Gastrocnemius medialis (tissue), 4 donors: Measurements from ENCODE around the gene ABI3. TPM values are rescaled to one million over a fixed set of nuclear protein-coding genes. Genes with fewer than 3 reads are reported as not detected.

ENCODE experiments used
- ATAC-seq, 2 donors: fragments of 150-250 bp; one replicate each; pipeline ENCODE4 v1.9.1; 2016
- DNase-seq, 2 donors: peaks; one replicate each; pipeline ENCODE4 v3.0.0-alpha.2; 2019
- H3K27ac ChIP-seq, 4 donors: fragments of 200-600 bp; sonication (generic); 1 replicate in 1 of 4; 2 replicates in 3 of 4; pipeline ENCODE4 v1.5.1; 2016 to 2018; ENCODE audit warnings: mild to moderate bottlenecking in 2 of 4, moderate library complexity in 1 of 4
- H3K27me3 ChIP-seq, 3 donors: fragments of 200-600 bp; sonication (generic) in 2 of 3; 1 replicate in 1 of 3; 2 replicates in 2 of 3; pipeline versions ENCODE4 v1.5.1 to v1.6.0; 2016 to 2019; ENCODE audit warnings: mild to moderate bottlenecking in 1 of 3, moderate library complexity in 1 of 3
- H3K36me3 ChIP-seq, 2 donors: fragments of 200-600 bp; sonication (generic) in 1 of 2; one replicate each; pipeline ENCODE4 v1.5.1; 2017 to 2018
- H3K4me1 ChIP-seq, 2 donors: fragments of 200-600 bp; sonication (generic) in 1 of 2; one replicate each; pipeline ENCODE4 v1.5.1; 2016 to 2017; ENCODE audit warnings: mild to moderate bottlenecking in 2 of 2
- H3K4me3 ChIP-seq, 4 donors: fragments of 200-600 bp; sonication (generic) in 3 of 4; 1 replicate in 1 of 4; 2 replicates in 3 of 4; pipeline ENCODE4 v1.5.1; 2016 to 2019; ENCODE audit warnings: mild to moderate bottlenecking in 2 of 4
- H3K9me3 ChIP-seq, 3 donors: fragments of 200-600 bp; sonication (generic) in 2 of 3; 1 replicate in 1 of 3; 2 replicates in 2 of 3; pipeline ENCODE4 v1.5.1; 2016 to 2019
- POLR2A ChIP-seq, 2 donors: fragments of 450-650 bp; IDR thresholded peaks; one replicate each; pipeline ENCODE4 v1.6.1; 2017; ENCODE audit warnings: antibody characterized with exemption in 2 of 2, mild to moderate bottlenecking in 2 of 2, moderate library complexity in 2 of 2
- in situ Hi-C, 4 donors: fragments of 200-750 bp; cut with MboI; loops; one replicate each; pipeline versions ENCODE4 v1.15.0 to v1.8.0; 2017; ENCODE audit warnings: low sequenced_read_pairs in 4 of 4
- intact Hi-C: fragments of 100-400 bp; cut with DNase I; formaldehyde crosslinking; loops from one replicate; pipeline ENCODE4 v1.15.1; 2023; ENCODE audit warnings: low total_unique reads
- total RNA-seq, 4 donors: library from RNA; depleted of rRNA; stranded (reverse); fragments of >200 nt; gene quantifications; one replicate each; pipeline versions ENCODE4 v1.1.0 to v1.2.3, GENCODE V29; 2016
- TF ChIP-seq, protein P1 (sequence below), 5 experiments: fragments of 450-650 bp in 3 of 5; fragments of 200-600 bp in 2 of 5; sonication (generic) in 2 of 5; IDR thresholded peaks in 4 of 5; conservative IDR thresholded peaks in 1 of 5; 1 replicate in 4 of 5; 2 replicates in 1 of 5; pipeline ENCODE4 v1.5.1; 2016 to 2019; ENCODE audit warnings: antibody characterized with exemption in 5 of 5, mild to moderate bottlenecking in 3 of 5, moderate library complexity in 3 of 5

The ABI3 gene
- total RNA-seq, 4 donors from 2014 or later, result 1.2 to 2.6 (median 2.4) TPM

DNA sequence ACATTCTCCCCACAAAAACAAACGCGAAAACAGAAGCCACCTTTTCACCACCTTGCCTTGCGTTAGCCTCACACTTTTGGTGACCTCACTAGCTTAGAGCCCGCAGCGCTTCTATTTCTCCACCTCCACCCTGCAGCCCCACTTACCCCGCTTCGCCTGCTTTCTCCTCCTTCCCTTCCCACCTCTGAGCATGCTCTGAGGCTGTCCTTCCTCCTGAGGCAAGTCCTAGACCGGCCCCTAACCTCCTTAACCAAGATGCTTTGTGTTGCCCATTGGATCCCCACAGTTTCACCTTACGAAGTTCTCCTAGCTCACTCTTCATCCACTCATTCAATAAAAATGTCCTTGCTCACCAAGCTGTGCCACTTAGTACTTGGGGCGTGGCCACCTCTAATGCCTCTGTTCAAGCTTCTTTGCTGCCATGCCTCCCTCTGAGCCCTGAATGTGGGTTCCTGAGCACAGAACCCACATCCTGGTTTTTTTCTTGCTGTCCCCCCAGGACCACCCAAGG is 1.4 kb upstream of the ABI3 start:
- in situ Hi-C loops (no loop called here), intact Hi-C loops (no loop called here)
- H3K9me3 ChIP-seq, result no peaks in the 10 kb centered on the region
- H3K27me3 ChIP-seq, result peaks cover 20 to 30% (median 22%) of the 10 kb centered on the region in 3 donors
- H3K36me3 ChIP-seq, result no peaks in the 10 kb centered on the region
- H3K27ac ChIP-seq, result peak overlapping the region in 1 of 4 donors; percentile 35
- ATAC-seq, result no peak
- DNase-seq, result no peak
- TF ChIP-seq POLR2A (IDR thresholded peaks at IDR 0.05), result no peak
- TF ChIP-seq, protein P1, sequence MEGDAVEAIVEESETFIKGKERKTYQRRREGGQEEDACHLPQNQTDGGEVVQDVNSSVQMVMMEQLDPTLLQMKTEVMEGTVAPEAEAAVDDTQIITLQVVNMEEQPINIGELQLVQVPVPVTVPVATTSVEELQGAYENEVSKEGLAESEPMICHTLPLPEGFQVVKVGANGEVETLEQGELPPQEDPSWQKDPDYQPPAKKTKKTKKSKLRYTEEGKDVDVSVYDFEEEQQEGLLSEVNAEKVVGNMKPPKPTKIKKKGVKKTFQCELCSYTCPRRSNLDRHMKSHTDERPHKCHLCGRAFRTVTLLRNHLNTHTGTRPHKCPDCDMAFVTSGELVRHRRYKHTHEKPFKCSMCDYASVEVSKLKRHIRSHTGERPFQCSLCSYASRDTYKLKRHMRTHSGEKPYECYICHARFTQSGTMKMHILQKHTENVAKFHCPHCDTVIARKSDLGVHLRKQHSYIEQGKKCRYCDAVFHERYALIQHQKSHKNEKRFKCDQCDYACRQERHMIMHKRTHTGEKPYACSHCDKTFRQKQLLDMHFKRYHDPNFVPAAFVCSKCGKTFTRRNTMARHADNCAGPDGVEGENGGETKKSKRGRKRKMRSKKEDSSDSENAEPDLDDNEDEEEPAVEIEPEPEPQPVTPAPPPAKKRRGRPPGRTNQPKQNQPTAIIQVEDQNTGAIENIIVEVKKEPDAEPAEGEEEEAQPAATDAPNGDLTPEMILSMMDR (IDR thresholded peaks at IDR 0.05 in 4 of 5, conservative IDR thresholded peaks at IDR 0.05 in 1 of 5), result no peak
- H3K4me1 ChIP-seq, result no peaks in the 10 kb centered on the region
- H3K4me3 ChIP-seq, result no peak overlapping the region

DNA sequence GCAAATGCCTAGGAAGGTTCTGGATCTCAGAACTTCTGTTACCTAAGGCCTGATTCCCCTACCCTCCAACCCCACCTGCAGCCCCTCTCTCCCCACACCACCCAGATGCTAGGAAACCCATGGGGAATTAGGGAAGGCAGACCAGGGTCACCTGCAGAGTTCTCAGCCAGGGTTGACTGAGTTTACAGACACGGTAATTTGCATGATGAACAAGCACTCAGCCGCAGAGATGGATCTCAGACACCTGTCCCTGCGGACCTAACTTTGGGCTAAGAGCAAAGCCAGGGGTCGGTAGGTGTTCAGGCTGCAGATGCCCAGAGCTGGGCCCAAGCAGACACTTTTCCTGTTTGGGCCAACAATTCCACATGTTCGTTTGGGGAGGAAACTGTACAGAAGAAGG is 2.9 kb downstream of the ABI3 start:
- peaks cover 24 to 25% (median 25%) of the 10 kb centered on the region in 3 donors for H3K27me3 ChIP-seq
- DNase-seq (no peak), ATAC-seq (no peak)
- in situ Hi-C loops, result no loop called here
- TF ChIP-seq, protein P1 (IDR thresholded peaks at IDR 0.05 in 4 of 5, conservative IDR thresholded peaks at IDR 0.05 in 1 of 5), result no peak
- TF ChIP-seq POLR2A (IDR thresholded peaks at IDR 0.05), result no peak
- peaks cover 0 to 6% of the 10 kb centered on the region in 2 donors for H3K4me1 ChIP-seq
- intact Hi-C loops, result no loop called here
- no peak overlapping the region for H3K4me3 ChIP-seq
- H3K9me3 ChIP-seq, result no peaks in the 10 kb centered on the region
- peak overlapping the region in 1 of 4 donors; percentile 2 for H3K27ac ChIP-seq
- no peaks in the 10 kb centered on the region for H3K36me3 ChIP-seq

DNA sequence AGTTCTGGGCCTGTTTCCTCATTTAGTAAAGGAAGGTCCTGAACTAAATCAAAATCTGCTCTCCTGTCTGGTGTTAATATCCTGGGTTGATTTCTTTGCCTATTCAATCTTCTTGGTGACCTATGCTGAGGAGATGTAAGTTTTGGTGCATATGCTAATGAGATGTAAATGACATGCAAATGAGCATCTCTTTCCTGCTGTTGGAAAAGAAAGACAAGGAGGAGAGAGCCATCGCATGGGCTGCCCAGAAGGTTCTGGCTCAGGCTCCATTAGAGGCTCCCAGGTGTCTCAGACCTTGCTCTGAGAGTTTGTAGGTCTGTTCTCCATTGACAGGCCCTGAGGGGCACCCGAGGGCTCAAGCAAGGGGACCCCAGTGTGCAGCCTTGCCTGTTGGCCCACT is 3.3 kb downstream of the ABI3 start:
- Histone ChIP-seq H3K36me3 (no peaks in the 10 kb centered on the region), H3K27me3 (peaks cover 23 to 29% (median 25%) of the 10 kb centered on the region in 3 donors), H3K9me3 (no peaks in the 10 kb centered on the region), H3K4me3 (no peak overlapping the region), H3K4me1 (peaks cover 0 to 6% of the 10 kb centered on the region in 2 donors), H3K27ac (peak overlapping the region in 2 of 4 donors; percentile 2 to 29)
- no peak for TF ChIP-seq POLR2A (IDR thresholded peaks at IDR 0.05)
- TF ChIP-seq, protein P1 (IDR thresholded peaks at IDR 0.05 in 4 of 5, conservative IDR thresholded peaks at IDR 0.05 in 1 of 5), result no peak
- no peak for DNase-seq
- no peak for ATAC-seq
- in situ Hi-C loops (no loop called here), intact Hi-C loops (no loop called here)

DNA sequence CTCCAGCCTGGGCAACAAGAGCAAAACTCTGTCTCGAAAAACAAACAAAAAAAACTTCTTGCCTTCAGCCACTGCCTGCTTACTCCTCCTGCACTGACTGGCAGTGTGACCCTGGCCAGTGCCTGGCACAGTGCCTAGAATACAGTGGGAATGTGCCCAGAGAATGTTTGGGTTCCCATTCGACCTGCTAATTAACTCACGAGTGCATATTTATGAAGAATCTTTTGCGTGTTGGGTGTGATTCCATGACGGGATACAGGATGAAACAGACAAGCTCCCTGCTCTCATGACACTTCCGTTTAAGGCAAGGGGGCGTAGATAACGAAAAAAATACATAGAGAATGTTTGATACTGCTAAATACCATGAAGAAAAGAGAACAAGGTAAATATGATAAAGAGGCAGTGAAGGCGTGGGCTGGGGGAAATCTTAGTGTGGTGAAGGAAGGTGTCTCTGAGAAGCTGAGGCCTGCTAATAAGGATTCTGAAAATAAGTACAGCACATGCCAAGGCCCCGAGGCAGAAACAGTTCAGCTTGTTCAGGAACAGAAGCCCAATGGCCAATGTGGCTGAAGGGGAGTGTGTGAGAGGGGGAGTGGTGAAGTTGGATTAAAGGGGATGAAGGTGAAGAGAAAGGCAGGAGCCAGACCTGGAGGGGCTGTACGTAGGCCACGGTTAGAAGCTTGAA is 4.3 kb downstream of the ABI3 start:
- no peak for DNase-seq
- no peaks in the 10 kb centered on the region for H3K36me3 ChIP-seq
- H3K9me3 ChIP-seq, result no peaks in the 10 kb centered on the region
- H3K4me1 ChIP-seq, result peaks cover 0 to 6% of the 10 kb centered on the region in 2 donors
- intact Hi-C loops, result no loop called here
- H3K4me3 ChIP-seq, result no peak overlapping the region
- ATAC-seq, result no peak
- no peak for TF ChIP-seq POLR2A (IDR thresholded peaks at IDR 0.05)
- TF ChIP-seq, protein P1 (IDR thresholded peaks at IDR 0.05 in 4 of 5, conservative IDR thresholded peaks at IDR 0.05 in 1 of 5), result no peak
- peak overlapping the region in 2 of 4 donors; percentile 27 to 29 for H3K27ac ChIP-seq
- in situ Hi-C loops, result no loop called here
- H3K27me3 ChIP-seq, result peaks cover 16 to 31% (median 25%) of the 10 kb centered on the region in 3 donors
